Small intestine (tissue), 7 donors: ENCODE data around the gene APOL4. TPM values are rescaled to one million over a fixed set of nuclear protein-coding genes. Genes with fewer than 3 reads are reported as not detected.
A peak's percentile ranks its signal among the peaks of the same experiment; 100 is the strongest.
"Not testable (repeated sequence)": the region's sequence is repeated elsewhere in the genome, so short reads cannot be mapped to it uniquely, and the experiment has no call there.

ENCODE experiments used
- DNase-seq, 2 donors: peaks; one replicate each; pipeline versions ENCODE4 v3.0.0 to v3.0.0-alpha.2; 2013
- FAIRE-seq: peaks from 2 replicates; lab custom pipeline; 2012; peaks lifted over from hg19 to GRCh38; lab: Jason Lieb, UNC
- H3K27ac ChIP-seq, 3 donors: one replicate each; pipeline ENCODE4 v1.5.1; 2013; ENCODE audit warnings: low read length in 2 of 3, mild to moderate bottlenecking in 2 of 3, control low read depth in 1 of 3, inconsistent platforms in 1 of 3, low read depth in 1 of 3, moderate library complexity in 1 of 3
- H3K27me3 ChIP-seq, 3 donors: one replicate each; pipeline ENCODE4 v1.6.1; 2013; ENCODE audit warnings: low read length in 3 of 3, inconsistent platforms in 1 of 3; ENCODE audit not compliant: control insufficient read depth in 3 of 3, insufficient read depth in 3 of 3
- H3K36me3 ChIP-seq, 3 donors: one replicate each; pipeline ENCODE4 v1.6.1; 2013; ENCODE audit warnings: low read length in 3 of 3, inconsistent platforms in 1 of 3, low read depth in 1 of 3, mild to moderate bottlenecking in 1 of 3, moderate library complexity in 1 of 3; ENCODE audit not compliant: control insufficient read depth in 3 of 3, insufficient read depth in 2 of 3
- H3K4me1 ChIP-seq, 3 donors: one replicate each; pipeline ENCODE4 v1.6.1; 2013; ENCODE audit warnings: low read length in 2 of 3, inconsistent platforms in 1 of 3, low read depth in 1 of 3, mild to moderate bottlenecking in 1 of 3, moderate library complexity in 1 of 3; ENCODE audit not compliant: control insufficient read depth in 3 of 3, insufficient read depth in 2 of 3
- H3K4me3 ChIP-seq, 3 donors: one replicate each; pipeline ENCODE4 v1.5.1; 2013; ENCODE audit warnings: low read length in 3 of 3, control low read depth in 1 of 3, inconsistent platforms in 1 of 3, low read depth in 1 of 3, mild to moderate bottlenecking in 1 of 3, moderate library complexity in 1 of 3
- H3K9me3 ChIP-seq, 2 donors: one replicate each; pipeline ENCODE4 v1.6.1; 2013; ENCODE audit warnings: low read depth in 1 of 2, low read length in 1 of 2; ENCODE audit not compliant: control insufficient read depth in 2 of 2, insufficient read depth in 1 of 2
- WGBS, 3 donors: extraction: QIAGEN DNeasy Blood & Tissue Kit; methylation state at CpG; one replicate each; pipeline ENCODE4 v1.1.7; 2013; 5-methylcytosine and 5-hydroxymethylcytosine counted together
- polyA plus RNA-seq, 4 donors: library from polyadenylated mRNA; stranded (reverse) in 3 of 4; unstranded in 1 of 4; fragments of 200-250 nt in 3 of 4; fragments of 120-200 nt in 1 of 4; gene quantifications; one replicate each; pipeline versions ENCODE4 v1.2.1 to v1.2.3, GENCODE V29; 2013
- donor health status: healthy with polysubstance abuse.
- donor health status: control.
- donor health status: control.
- donor health status: Bipolar disorder and iron deficiency.
- donor health status: healthy.

APOL4 gene
- polyA plus RNA-seq, 4 donors, result 6.6 to 12.8 (median 9.6) TPM

GRCh38 chr22:36208914-36209313 is 7.3 kb upstream of the APOL4 start:
- DNase-seq, result peak in 1 of 2 donors; percentile 38
- peaks cover 0 to 26% of the 10 kb centered on the region in 2 donors for H3K9me3 ChIP-seq
- H3K27ac ChIP-seq, result peak overlapping the region in 2 of 3 donors; percentile 42 to 49
- no peak for FAIRE-seq
- no peaks in the 10 kb centered on the region for H3K36me3 ChIP-seq
- no peaks in the 10 kb centered on the region for H3K27me3 ChIP-seq
- H3K4me1 ChIP-seq, result peaks cover 0 to 22% (median 6%) of the 10 kb centered on the region in 3 donors
- H3K4me3 ChIP-seq, result no peak overlapping the region
- WGBS, 3 donors, result 76 to 92% (median 83%) methylated on average over 1 of the region's 1 CpG

GRCh38 chr22:36208162-36208765 is 6.7 kb upstream of the APOL4 start:
- Histone ChIP-seq H3K36me3 (no peaks in the 10 kb centered on the region), H3K4me1 (peaks cover 0 to 27% (median 6%) of the 10 kb centered on the region in 3 donors), H3K27ac (peak overlapping the region in 1 of 3 donors; percentile 42), H3K9me3 (peaks cover 0 to 26% of the 10 kb centered on the region in 2 donors), H3K4me3 (no peak overlapping the region), H3K27me3 (no peaks in the 10 kb centered on the region)
- FAIRE-seq (no peak), DNase-seq (no peak)
- 37 to 51% (median 38%) methylated on average over 1 of the region's 1 CpG for WGBS, 3 donors

- H3K27ac ChIP-seq, result no peak overlapping the region
- H3K9me3 ChIP-seq, result peaks cover 0 to 23% of the 10 kb centered on the region in 2 donors
- FAIRE-seq (no peak), DNase-seq (no peak)
- no peaks in the 10 kb centered on the region for H3K36me3 ChIP-seq
- WGBS, 3 donors, result 94 to 100% (median 96%) methylated on average over 1 of the region's 1 CpG
- no peak overlapping the region for H3K4me3 ChIP-seq
- peaks cover 0 to 34% (median 4%) of the 10 kb centered on the region in 3 donors for H3K4me1 ChIP-seq
- H3K27me3 ChIP-seq, result no peaks in the 10 kb centered on the region
Observed at GRCh38 chr22:36206255-36206654, 4.6 kb upstream of the APOL4 start.

DNA sequence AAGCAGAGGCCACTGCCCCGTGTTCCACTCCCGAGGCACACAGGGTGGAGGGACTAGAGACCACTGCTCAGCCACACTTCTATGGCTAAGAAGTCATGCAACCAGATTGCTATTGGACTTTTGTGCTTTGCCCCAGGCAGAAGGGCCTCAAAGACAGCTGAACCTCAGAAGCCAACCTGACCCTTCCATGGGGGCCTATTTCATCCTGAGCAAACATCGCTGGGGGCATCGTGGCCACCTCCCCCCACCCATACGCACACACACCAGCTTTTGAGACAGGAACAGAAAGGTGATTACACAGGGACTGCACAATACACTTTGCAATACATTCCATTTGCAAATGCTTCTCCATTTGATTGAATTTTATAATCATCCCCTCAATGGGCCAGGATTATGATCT is 4.0 kb upstream of the APOL4 start:
- 64 to 68% (median 67%) methylated on average over 5 of the region's 5 CpGs for WGBS, 3 donors
- not testable (repeated sequence) for H3K4me3 ChIP-seq, FAIRE-seq

GRCh38 chr22:36204632-36205015 is 3.0 kb upstream of the APOL4 start:
- Histone ChIP-seq H3K27me3 (no peaks in the 10 kb centered on the region), H3K36me3 (no peaks in the 10 kb centered on the region), H3K4me3 (peak overlapping the region in 2 of 3 donors; percentile 2 to 17), H3K4me1 (peaks cover 0 to 34% (median 0%) of the 10 kb centered on the region in 3 donors), H3K27ac (peak overlapping the region; percentile 24 to 74 (median 63)), H3K9me3 (peaks cover 0 to 10% of the 10 kb centered on the region in 2 donors)
- 14 to 46% (median 26%) methylated on average over 6 of the region's 6 CpGs for WGBS, 3 donors
- FAIRE-seq, result no peak
- DNase-seq, result peak; percentile 56 to 76

More for the DNA sequence above, 4.0 kb upstream of the APOL4 start:
- peaks cover 0 to 34% (median 0%) of the 10 kb centered on the region in 3 donors for H3K4me1 ChIP-seq
- H3K36me3 ChIP-seq, DNase-seq, H3K27ac ChIP-seq, H3K27me3 ChIP-seq: not testable (repeated sequence)
- H3K9me3 ChIP-seq, result peaks cover 0 to 17% of the 10 kb centered on the region in 2 donors

DNA sequence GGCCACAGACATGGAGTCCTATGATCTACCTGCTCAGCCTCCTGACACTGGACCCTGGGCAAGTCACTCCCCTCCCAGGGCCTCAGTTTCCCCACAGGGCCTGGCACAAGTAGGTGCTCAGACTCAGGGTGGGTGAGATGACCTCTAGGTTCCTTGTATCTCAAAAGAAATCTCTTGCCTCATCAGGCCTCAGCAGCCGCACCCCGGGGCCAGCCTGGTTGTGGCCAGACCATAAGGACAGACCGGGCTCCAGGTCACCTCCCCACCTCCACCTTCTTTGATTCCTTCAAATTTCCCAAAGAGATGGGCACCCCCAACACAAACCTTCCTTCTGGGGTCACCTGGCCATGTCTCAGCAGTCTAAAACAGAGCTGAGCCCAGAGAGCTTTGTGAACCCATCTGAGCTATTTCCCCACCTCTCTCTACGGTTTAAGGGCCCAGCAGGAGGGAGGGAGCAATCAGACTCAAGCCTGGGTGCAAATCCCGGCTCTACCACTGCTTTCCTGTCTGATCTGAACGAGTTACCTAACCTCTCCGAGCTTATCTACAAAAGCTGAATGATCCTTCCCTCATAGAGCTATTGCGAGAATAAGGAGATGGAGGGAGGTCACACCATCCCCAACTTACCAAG is 2.5 kb upstream of the APOL4 start:
- H3K27ac ChIP-seq, result peak overlapping the region; percentile 24 to 74 (median 63)
- peak overlapping the region in 2 of 3 donors; percentile 2 to 17 for H3K4me3 ChIP-seq
- peaks cover 0 to 7% of the 10 kb centered on the region in 2 donors for H3K9me3 ChIP-seq
- DNase-seq (no peak), FAIRE-seq (no peak)
- H3K4me1 ChIP-seq, result peaks cover 0 to 34% (median 1%) of the 10 kb centered on the region in 3 donors
- H3K27me3 ChIP-seq, result no peaks in the 10 kb centered on the region
- WGBS, 3 donors, result 21 to 55% (median 46%) methylated on average over 8 of the region's 8 CpGs
- H3K36me3 ChIP-seq, result peaks cover 0 to 2% (median 0%) of the 10 kb centered on the region in 3 donors

- not testable (repeated sequence) for H3K27me3 ChIP-seq, H3K36me3 ChIP-seq, FAIRE-seq, H3K4me3 ChIP-seq, H3K9me3 ChIP-seq
- 18 to 68% (median 42%) methylated on average over 7 of the region's 7 CpGs for WGBS, 3 donors
- Histone ChIP-seq H3K27ac (peak overlapping the region in 1 of 3 donors; percentile 74), H3K4me1 (peaks cover 0 to 30% (median 2%) of the 10 kb centered on the region in 3 donors)
- peak; percentile 55 to 62 for DNase-seq
Observed at GRCh38 chr22:36203441-36203840, 1.8 kb upstream of the APOL4 start.

- H3K27me3 ChIP-seq, H3K9me3 ChIP-seq, FAIRE-seq: not testable (repeated sequence)
- peak; percentile 72 to 79 for DNase-seq
- H3K4me1 ChIP-seq, result peaks cover 0 to 30% (median 2%) of the 10 kb centered on the region in 3 donors
- peak overlapping the region in 2 of 3 donors; percentile 13 to 16 for H3K4me3 ChIP-seq
- H3K27ac ChIP-seq, result peak overlapping the region in 2 of 3 donors; percentile 44 to 53
- H3K36me3 ChIP-seq, result peaks cover 0 to 10% (median 0%) of the 10 kb centered on the region in 3 donors
- WGBS, 3 donors, result 22 to 45% (median 27%) methylated on average over 8 of the region's 8 CpGs
Observed at GRCh38 chr22:36202906-36203305, 1.3 kb upstream of the APOL4 start.
